ENCODE data around the gene LPAR5.
A peak's percentile ranks its signal among the peaks of the same experiment; 100 is the strongest.

LPAR5 gene

GRCh38 chr12:6635375-6635855 is 344 bp downstream of the LPAR5 start:
- no peak for DNase-seq

DNA sequence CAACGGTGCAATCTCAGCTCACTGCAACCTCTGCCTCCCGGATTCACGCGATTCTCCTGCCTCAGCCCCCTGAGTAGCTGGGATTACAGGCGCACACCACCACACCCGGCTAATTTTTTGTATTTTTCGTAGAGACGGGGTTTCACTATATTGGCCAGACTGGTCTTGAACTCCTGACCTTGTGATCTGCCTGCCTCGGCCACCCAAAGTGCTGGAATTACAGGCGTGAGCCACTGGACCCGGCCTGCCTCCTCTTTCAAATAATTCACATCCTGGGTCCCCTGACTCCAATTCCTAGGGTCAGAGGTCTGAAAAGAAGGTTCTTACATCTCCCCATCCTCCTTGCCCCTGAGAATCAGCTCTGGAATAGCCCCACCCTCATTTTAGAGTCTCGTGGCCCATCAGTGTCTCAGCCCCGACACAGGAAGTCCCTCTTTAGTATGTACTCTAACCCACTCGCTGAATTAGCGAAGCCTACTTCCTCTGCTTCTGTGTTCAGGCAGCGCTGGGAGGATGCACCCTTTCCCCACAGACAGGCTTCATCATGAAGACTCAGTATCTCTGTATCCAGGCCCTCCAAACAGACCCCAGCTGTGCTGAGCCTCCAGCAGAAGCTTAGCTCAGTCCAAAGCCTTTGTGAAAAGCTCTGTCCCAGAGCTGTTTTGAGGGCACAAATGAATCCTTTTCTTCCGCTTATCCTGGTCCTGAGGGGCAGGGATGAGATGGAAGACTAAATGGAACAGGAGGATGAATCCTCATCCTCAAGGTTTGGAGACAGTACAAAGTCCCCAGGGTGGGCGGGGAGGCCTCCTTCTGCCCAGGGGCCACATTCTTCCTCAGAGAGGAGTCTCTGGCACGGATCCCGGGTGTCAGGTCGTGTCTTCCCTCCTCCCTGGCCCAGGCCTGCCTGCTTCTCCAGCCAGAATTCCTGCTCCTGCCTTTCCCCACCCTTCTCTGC is 3.5 kb downstream of the LPAR5 start:
- DNase-seq: no peak

DNA sequence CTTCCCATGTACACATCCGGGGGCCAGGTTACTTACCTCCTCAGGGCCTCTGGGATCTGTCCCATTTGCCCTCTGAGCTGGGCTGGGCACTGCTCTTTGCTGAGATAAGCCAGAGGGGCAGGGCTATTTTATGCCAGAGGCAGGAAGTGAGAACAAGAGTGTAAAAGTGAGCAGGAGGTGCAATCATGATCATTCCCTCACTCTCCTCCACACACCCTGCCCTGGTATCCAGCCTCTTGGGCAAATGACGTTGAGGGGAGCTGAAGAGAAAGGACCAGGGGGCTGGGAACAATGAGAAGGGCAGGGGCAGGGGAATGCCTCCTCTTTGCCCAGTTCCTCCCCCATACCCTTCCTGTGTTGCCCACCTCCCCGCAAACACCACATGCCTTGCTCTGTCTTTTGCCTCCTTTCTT is 4.2 kb downstream of the LPAR5 start:
- DNase-seq: no peak

DNA sequence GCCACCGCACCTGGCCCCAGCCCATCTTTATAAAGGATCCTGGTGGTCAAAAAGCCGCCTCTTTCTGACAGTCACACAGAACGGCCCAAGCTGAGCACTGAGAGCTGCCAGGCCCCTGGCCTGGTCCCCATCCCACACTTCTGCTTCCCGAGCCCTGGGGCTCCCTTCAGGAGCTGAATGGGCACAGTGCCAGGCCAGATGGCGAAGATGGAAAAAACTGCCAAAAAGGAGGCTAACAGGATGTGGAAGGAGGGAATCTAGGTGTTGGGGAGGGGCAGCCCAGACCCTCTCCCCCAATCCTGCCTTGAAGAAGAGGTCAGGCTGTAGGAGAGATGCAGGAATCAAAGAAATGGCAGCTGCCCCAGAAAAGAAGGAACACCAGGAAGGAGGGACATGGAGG is 5.0 kb downstream of the LPAR5 start:
- no peak for DNase-seq

DNA sequence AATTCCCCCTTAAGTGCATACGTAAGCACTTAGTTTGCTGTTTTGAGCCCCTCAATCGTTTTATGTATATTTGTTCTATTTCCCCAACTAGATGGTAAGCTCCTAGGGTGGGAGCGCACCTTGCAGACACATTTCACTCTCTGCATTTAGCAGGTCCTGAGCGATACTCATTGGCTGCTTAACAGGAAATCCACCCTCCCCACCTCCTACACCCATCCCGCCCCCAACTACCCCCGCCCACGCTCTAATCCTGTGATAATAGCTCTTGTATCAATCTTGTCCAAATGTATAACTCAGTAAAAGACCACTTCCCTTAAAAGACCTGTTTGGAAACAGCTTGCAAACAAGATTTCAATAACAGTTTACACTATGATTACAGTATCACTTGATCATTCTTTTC is 8.1 kb downstream of the LPAR5 start:
- DNase-seq: no peak

- no peak for DNase-seq
These were observed 9.0 kb downstream of the LPAR5 start for GRCh38 chr12:6626654-6627283.

GRCh38 chr12:6620885-6621274 is 14.9 kb downstream of the LPAR5 start:
- no peak for DNase-seq

GRCh38 chr12:6620137-6620884 is 15.4 kb downstream of the LPAR5 start:
- DNase-seq: no peak

DNA sequence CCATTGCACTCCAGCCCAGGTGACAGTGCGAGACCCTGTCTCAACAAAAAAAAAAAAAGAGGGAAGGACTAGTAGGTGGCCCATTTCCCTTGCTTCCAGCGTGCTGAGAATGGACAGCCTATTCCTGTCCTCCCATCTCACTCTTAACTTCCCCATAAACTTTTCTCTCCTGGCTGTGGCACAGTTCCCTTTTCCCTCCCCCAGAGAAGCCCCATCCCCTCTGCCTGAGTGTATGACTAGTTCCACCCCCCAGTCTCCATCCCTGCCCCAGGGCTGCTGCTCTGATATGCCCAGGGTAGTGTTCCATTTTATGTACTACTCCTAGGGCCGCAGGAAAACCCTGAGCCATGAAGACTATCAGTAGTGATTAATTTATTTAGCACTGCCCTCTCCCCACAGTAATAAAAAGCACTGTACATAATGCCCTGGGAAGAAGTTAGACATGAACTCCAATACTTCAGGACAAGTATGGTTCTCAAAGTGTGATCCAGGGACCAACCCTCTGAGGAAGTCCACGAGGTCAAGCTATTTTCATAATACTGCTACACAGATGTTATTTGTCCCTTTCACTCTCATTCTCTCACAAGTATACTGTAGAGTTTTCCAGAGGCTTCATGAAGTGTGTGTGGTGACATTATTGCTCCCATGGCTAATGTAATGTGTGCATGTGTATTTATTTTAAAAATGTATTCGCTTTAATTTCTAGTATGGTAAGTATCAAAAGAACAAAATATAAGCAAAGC is 17.1 kb downstream of the LPAR5 start:
- no peak for DNase-seq

DNA sequence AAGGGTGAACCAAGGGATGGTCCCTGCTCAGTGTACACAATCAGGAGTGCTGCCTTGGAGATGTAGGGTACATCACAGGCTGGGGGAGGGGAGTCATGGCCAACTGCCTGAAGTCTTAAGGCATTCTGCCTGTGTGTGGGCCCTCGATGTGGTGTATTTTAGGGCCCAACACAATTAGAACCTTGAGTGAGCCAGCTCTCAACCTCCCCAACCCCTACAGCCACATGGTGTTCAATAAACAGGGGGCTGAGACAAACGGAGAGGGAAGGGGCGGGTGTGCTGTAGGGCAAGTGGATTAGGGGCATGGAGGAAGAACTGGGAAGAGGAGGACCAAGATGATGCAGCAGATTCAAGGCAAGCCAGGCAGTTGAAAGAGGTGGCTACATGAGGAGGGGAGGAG is 20.0 kb downstream of the LPAR5 start:
- DNase-seq: no peak

GRCh38 chr12:6614513-6615172 is 21.1 kb downstream of the LPAR5 start:
- no peak for DNase-seq

DNA sequence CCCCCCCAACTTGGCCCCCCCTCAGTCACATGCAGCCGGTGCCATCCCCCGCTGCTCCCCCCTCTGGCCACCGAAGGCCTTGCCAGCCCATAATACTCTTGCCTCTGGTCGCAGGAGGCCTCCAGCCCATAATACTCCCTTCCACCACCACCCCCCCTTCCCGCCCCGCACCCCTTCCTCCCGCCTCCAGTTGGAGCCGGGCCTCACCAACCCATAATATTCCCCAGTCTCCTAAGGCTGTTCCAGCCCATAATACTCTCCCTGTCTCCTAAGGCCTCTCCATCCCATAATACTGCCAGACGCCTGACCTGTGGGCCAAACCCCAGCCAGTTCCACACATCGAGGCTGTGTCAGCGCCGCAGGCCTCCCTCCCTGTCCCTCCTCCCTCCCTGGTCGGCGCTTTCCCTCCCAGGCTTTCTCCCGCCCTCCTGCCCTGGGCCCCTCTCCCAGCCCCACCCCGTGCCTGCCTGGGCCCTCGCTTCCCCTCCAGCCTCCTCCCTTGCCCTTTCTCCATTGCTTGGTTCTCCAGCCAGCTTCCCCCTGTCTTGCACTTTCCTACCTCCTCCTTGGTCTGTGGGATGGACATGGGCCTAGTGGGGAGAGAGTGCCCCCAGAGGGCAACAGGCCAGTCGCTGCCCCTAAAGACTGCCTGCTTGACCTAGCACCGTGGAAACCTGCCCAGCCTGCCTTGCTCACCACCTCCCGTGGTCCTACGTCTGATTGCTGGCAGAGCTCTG is 21.8 kb downstream of the LPAR5 start:
- peak; percentile 60 to 67 for DNase-seq

DNA sequence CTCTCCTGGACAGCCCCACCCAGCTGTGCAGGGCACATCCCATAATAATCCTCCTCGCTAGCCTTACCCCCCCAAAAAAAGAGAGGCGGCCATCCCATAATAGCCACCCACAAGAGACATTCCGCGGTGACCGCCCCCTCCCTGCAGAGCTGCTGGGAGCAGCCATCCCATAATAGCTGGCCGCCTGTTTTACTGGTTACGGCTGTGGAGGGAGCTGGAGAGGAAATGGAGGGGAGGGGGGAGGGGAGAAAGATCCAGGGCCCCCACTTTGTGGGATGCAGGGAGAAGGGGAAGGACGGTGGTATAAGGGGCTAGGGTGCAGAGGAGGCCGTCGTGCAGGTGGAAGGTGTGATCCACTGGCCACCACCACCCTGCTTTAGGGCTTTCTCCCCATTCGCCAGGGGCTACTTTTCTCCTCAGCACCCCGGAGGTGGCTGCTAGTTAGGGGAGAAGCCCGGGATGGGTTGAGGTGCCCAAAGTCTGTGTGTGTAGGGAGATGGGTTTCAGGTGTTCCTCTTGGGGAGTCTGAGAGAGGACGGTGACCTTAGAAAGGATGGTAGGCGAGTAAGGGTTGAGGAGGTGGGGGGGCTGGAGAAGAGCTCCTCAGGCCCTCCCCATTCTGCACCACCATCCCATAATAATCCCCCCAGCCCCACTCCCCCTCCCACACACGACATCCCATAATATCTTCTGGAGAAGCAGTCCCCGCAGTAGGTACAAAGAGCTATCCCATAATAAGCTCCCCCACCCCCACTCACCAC is 22.6 kb downstream of the LPAR5 start:
- DNase-seq: no peak

- no peak for DNase-seq
These were observed 23.1 kb downstream of the LPAR5 start for GRCh38 chr12:6612652-6613014.

- DNase-seq: no peak
These were observed 23.5 kb downstream of the LPAR5 start for GRCh38 chr12:6612247-6612646.

DNA sequence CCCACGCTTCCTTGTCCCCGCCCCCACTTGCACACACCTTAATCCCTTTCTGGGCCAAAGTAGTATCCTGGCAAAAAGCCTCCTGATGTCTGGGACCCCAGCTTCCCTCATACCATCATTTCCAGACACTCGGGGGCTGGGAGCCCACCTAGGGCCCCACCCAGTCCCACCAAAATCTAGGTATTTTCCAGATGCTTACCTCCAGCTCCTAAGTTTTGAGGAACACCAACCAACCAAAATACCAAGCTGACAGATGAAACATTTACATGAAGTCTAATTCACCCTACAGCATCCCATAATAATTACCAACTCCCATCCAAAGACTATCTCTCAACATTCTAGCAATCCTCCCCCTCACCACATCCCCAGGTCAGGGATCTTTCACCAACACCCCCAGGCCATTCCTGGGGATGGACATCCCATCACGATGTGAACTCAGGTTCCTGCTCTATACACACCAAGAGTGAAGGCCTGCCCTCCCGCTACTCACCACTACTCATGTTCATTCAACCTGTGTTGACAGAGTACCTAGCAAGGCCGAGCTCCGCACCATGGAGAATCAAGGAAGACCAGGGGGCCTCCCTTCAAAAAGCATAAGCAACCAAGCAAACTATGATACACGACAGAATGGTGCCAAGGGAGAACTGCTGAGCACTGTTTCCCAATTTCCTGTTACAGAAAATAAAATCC is 27.0 kb downstream of the LPAR5 start:
- DNase-seq: peak in 1 of 2 experiments; percentile 59

DNA sequence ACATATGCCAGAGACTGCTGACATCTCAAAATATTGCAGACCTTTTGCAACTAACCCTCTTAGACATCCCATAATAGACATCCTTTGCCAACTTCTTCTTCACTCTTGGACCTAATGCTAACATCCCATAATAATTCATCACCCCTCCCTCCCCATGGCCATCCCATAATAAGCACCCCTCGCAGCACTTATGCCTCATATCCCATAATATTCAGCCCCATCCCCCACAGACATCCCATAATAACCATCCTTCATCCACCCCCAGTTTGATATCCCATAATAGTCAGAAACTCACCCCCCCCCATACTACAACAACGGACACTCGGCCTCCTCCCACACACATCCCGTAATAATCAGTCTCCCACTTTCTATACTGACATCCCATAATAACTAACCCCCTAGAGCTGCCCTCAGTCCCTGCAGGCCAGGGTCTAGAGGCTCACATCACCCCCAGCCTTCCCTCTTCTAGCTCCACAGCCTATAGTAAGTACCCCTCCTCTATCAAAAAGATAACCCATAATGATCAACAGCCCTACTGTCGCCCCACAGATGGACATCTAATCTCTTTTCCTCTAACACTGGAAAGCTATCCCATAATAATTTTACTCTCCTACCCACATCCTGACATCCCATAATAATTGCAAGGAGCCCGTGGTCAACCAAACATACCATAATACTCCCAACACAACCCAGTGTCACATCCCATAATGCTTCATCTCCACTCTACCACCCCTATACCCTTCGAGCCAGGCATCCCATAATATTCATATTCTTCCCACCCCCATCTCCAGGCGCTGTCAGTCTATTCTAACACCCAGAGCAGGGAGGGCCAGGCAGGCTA is 27.8 kb downstream of the LPAR5 start:
- DNase-seq: peak; percentile 74 to 87

- DNase-seq: no peak
These were observed 29.2 kb downstream of the LPAR5 start for GRCh38 chr12:6606331-6607131.

Measured in SW 1271 (cell line).